Ureter (tissue), 1 donor: ENCODE data around the gene SIDT2. TPM values are rescaled to one million over a fixed set of nuclear protein-coding genes. Genes with fewer than 3 reads are reported as not detected.

Source experiments
- DNase-seq: peaks from one replicate; pipeline ENCODE4 v3.0.0-alpha.2; 2020; ENCODE audit warnings: low spot score
- total RNA-seq: library from RNA; stranded (reverse); gene quantifications from one replicate; pipeline ENCODE4 v1.2.4, GENCODE V29; 2023
- donor health status: DM: yes; HTN: yes; CAD: no.

The SIDT2 gene
- total RNA-seq, 1 donor from 2014 or later, result 36.5 TPM

DNA sequence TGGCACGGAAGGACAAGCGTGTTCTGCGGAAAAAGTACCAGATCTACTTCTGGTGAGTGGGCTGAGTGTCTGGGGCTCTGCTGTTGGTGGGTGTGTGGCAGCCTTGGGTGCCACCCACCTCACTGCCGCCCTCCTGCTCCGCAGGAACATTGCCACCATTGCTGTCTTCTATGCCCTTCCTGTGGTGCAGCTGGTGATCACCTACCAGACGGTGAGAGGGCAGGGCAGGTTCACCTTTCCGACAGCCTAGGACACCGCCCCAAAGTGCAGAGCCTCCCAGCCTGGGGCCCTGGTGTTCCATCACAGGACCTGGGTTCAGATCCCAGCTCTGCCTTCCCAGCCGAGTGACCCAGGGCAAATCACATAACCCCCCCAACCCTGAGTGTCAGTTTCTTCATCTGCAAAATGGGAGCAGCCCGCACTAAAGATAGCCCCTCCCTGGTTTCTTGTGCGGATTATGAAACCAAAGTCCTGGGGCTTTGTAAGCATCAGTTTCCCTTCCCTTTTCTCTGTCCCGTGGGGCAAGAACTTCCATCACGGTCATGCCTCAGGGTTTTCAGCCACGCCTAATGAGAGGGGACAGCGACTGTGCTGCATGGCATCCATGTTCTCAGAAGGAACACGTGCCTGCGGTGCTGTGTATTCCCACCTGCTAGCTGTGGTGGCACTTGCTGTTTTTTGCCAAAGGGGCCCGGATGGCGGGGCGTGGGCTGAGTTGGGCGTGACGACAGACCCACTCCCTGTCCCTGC is 10.8 kb downstream of the SIDT2 start:
- DNase-seq, result peak; percentile 42

DNA sequence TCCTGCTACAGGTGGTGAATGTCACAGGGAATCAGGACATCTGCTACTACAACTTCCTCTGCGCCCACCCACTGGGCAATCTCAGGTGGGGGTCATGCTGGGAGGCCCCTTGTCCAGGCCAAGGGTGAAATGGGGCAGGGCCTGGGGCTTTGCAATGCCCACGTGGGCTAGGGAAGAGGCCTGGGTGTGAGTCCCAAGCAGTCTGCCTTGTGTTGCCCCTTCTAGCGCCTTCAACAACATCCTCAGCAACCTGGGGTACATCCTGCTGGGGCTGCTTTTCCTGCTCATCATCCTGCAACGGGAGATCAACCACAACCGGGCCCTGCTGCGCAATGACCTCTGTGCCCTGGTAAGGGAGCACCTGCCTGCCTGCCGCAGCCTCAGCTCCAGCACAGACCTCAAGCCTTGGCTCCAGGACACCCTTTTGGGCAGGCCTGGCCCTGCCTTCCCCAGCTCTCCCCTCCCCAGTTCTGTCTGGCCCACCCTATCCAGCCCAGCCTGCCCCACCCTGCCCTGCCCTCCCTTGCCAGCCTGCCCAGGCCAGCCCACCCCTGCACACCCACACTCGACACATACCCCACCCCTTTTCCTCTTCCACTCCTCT is 11.5 kb downstream of the SIDT2 start:
- peak; percentile 41 for DNase-seq

DNA sequence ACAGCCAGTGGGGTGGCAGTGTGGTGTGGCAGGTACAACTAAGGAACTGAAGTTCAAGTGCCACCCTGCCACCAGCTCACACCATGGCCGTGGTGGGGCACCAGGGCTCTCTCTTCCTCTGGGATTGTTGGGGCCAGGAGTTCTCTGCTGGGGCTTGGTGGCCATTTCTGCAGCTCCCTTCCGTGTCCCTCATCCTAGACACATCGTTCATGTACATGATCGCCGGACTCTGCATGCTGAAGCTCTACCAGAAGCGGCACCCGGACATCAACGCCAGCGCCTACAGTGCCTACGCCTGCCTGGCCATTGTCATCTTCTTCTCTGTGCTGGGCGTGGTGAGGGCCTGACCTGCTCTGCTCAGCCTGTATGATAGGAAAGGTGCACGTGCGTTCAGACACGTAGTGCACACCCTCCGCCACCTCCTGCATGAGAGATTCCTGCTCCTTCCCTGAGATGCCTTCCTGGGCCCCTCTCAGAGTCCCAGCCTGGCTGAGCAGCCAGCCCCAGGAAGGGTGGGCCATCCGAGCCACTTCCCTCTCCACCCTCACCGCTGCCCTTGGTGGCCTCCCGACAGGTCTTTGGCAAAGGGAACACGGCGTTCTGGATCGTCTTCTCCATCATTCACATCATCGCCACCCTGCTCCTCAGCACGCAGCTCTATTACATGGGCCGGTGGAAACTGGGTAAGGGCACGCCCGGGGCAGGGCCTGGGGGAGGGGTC is 13.3 kb downstream of the SIDT2 start:
- DNase-seq, result no peak

DNA sequence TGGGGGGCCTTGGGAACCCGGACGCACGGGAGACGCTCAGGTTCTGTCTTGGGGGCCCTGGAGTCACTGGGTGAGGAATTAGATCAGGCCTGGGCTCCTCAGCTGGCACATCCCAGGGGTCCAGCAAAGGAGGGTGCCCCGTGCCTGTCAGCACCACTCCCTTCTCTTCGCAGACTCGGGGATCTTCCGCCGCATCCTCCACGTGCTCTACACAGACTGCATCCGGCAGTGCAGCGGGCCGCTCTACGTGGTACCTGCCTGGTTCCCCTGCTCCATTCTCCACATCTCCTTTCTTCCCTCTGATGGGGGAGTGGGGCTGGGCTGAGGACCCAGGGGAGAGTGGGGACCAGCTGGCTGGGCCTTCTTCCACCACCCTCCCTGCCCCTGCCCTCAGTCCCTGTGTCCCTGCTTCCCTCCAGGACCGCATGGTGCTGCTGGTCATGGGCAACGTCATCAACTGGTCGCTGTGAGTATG is 13.9 kb downstream of the SIDT2 start:
- DNase-seq, result no peak

DNA sequence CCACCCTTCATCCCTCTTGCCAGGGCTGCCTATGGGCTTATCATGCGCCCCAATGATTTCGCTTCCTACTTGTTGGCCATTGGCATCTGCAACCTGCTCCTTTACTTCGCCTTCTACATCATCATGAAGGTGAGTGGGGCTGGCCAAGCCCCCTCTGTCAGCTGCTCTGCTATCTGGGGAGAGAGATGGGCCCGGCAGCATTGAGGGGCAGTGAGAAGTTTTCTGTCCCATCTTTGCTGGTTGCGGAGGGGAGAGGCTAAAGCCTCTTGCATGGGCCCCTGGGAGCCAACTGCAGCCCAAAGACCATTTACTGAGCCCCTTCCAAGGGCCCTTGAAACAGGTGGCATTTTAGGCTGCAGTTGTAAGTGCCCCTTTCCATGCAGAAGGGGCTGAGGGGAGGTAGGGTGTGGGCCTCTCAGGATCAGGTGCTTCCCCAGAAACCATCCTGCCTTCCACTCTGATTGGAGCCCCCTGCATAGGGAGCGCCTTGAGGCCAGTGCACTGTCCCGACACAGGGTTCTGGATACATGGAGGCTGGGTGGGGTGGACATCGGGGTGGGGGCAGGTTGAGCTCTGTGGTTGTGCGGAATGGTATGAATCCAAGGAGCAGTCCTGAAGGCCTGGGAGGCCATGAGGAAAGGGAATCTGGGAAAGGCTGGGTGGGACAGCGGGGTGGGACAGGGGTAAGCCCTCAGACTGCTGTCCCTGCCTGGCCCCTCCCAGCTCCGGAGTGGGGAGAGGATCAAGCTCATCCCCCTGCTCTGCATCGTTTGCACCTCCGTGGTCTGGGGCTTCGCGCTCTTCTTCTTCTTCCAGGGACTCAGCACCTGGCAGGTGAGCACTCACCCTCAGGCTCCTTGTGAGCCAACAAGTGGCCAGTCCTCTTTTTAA is 14.8 kb downstream of the SIDT2 start:
- no peak for DNase-seq

DNA sequence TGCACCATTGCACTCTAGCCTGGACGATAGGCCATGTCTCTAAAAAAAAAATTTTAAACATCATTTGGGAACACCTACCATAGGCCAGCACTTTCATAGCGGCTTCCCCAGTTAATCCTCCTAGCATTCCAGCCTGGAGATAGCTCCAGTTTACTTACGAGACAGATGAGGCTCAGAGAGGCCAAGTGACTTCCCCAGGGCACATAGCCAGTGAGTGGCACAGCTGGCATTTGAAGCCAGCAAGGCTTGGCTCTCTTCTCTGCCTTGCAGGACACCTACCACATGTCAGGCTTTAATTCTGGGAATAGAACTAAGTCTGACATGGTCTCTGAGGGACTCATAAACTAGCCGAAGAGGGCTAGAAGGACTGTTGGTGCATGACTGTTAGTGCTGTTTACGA is 15.7 kb downstream of the SIDT2 start:
- no peak for DNase-seq

DNA sequence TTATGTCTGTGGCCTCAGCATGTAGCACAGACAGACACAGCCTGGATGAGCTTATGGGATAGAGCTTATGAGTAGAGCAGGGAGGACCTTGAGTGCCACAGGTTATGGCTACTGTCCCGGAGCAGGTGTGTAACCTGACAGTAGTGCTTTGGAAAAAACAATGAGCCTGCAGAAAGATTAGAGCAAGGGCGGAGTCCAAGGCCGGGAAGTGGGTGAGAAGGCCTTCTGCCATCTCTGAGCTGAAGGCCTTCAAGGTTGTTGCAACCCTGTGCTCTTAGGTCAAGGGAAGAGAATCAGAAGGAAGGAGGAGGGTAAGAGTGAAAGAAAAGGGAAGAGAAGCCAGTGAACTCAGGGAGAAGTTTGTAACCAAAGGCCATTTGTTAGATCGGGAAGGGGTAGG is 16.7 kb downstream of the SIDT2 start:
- DNase-seq, result no peak

DNA sequence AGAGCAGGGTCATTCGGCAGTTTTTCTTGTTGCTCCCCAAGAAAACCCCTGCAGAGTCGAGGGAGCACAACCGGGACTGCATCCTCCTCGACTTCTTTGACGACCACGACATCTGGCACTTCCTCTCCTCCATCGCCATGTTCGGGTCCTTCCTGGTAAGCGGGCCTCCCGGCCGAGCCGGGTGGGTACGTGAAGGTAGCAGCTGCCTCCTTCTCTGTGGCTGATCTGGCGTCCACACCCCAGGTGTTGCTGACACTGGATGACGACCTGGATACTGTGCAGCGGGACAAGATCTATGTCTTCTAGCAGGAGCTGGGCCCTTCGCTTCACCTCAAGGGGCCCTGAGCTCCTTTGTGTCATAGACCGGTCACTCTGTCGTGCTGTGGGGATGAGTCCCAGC is 17.2 kb downstream of the SIDT2 start:
- no peak for DNase-seq

DNA sequence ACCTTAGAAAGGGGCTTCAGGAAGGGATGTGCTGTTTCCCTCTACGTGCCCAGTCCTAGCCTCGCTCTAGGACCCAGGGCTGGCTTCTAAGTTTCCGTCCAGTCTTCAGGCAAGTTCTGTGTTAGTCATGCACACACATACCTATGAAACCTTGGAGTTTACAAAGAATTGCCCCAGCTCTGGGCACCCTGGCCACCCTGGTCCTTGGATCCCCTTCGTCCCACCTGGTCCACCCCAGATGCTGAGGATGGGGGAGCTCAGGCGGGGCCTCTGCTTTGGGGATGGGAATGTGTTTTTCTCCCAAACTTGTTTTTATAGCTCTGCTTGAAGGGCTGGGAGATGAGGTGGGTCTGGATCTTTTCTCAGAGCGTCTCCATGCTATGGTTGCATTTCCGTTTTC is 18.5 kb downstream of the SIDT2 start:
- DNase-seq, result no peak

DNA sequence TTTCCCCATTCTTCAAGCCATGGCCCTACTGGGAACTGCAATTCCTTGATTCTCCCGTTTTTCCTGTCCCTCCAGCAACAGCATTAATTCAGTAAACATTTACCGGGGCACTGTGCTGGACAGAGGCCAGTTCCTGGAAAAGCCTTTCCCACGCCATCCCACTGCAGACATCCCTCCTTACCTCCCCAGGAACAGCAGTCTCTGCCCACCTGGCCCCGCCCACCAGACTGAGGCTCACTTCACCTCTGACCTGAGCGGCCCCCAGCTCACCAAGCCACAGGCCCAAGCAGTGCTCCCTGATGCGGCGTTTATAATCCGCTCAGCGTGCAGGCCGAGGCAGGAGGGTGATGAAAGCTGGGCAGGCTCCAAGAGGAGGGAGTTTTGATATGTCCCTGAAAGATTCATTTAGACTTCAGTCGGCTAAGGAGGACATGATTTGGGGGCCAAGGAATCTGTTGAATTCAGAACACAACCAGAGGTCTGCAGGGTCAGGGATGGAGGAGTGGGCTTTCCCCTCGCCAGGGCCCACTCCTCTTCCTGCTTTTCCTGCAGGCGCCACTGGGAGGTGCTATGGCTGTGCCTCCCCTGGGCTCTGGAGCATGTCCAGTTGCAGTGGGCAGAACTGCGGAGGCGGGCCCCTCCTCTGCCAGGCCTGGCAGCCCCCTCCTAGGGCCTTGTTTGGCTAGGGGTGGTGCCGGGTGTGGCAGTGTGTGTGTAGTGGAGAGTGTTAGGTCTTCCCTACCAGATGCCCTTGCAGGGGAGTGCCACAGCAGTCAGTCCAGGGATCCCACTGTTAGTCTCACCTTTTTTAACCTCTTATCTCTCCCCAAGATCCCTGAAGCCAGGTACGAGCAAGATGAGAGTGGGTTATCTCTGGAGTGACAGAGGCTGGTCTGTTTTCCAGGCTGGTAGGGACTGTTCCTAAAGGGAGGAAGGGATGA is 19.2 kb downstream of the SIDT2 start:
- peak; percentile 75 for DNase-seq

DNA sequence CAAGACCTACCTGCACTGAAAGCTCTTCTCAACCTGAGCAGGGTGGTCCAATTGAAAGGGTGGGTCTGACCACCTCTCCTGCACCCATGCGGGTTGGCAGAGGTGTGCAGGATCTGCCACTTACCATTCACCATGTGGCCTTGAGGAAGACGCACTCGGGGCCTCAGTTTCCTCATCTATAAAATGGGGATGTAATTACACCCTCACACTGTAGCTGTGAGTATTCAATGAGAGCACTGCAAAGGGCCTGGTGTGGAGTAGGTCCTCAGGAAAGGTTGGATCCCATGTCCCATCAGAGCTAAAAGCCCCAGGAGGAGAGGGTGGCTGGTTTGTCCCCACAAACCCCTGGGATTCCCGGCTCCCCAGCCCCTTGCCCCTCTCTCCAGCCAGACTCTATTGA is 20.1 kb downstream of the SIDT2 start:
- no peak for DNase-seq

DNA sequence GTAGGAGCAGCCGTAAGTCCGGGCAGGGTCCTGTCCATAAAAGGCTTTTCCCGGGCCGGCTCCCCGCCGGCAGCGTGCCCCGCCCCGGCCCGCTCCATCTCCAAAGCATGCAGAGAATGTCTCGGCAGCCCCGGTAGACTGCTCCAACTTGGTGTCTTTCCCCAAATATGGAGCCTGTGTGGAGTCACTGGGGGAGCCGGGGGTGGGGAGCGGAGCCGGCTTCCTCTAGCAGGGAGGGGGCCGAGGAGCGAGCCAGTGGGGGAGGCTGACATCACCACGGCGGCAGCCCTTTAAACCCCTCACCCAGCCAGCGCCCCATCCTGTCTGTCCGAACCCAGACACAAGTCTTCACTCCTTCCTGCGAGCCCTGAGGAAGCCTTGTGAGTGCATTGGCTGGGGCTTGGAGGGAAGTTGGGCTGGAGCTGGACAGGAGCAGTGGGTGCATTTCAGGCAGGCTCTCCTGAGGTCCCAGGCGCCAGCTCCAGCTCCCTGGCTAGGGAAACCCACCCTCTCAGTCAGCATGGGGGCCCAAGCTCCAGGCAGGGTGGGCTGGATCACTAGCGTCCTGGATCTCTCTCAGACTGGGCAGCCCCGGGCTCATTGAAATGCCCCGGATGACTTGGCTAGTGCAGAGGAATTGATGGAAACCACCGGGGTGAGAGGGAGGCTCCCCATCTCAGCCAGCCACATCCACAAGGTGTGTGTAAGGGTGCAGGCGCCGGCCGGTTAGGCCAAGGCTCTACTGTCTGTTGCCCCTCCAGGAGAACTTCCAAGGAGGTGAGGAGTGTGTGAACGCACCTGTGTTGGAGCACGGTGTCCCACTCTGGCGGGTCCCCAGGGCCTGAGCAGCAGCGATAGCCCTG is 20.7 kb downstream of the SIDT2 start, which contains the start of gene TAGLN:
TAGLN (plus strand) TSS at position 318 of the 863 bp plus-strand sequence. CDS start 3,644 bp downstream, outside the sequence.
- peak; percentile 90 for DNase-seq

DNA sequence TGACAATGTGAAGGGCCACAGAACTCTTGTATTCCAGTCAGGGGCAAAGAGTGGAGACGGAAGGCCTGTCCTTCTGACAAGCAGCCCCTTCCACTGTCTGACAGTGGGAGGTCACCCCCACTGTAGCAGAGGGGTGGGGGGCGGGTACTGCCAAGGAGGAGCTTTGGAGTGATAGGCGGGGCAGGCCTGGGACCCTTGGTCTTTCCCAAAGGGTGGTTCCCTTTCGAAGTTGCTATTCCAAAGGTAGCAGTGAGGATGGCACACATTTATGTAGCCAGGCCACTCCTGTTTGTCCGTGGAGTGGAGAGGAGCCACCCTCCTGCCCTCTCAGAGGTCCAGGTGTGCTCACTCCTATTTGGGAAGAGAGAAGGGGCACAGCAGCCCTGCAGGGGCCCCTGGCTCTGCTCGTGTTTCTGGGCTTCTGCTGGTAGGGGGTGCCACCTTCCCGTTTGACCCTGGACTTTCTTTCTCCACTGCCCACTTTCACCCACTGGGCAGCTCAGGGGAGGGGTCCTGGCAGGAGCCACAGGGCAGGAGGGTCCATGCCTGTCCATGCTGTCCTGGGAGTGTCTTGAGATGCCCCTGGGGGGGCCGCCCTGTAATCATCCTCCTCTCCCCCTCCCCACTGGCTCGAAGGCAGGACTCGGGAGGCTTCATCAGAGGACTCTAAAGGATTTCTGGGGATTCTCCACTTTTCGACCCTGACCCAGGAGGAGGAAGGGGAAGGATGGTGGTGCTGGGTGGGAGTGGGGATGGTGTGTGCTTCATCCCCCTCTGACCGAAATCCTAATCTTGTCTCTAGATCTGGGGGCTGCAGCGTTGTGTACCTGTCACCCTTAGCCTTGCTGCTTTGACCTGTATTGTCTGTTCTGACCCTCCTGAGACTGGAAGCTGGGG is 21.6 kb downstream of the SIDT2 start:
- no peak for DNase-seq

DNA sequence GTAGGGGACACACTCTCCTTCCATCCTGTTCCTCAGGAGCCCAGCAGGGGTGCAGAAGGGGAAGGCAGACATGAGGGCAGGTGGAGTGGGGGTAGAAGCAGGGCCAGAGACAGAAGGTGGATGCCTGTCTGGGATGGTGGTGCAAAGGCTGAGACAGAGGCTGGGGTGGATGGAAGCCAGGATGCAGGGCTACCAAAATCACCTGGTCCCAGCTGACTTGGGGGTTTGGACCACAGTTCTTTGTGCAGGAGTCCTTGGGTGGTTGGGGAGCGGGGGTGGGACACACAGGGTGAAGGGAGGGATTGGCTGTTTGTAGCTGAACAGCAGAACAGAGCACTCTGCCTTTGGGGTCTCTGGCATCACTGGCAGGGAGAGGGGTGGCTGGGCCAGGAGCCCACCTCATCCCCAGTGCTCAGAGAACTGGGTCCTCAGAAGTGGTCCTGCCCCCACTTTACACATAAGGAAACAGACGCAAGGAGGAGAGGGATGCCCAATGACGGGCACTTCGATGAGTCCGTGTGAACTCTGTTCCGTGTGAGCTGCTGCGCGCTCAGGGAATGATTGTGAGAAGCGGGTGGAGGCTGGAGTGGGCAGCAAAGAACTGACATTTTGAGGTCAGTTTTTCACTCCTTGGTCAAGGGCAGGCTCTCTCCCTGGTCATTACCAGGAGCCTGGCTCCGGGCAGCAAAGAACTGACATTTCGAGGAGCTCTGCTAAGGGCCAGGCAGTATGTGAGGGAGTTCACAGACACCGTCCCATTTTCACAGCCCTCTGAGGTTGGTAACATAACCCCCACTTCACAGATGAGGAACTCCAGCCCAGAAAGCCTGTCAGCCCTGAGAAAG is 22.5 kb downstream of the SIDT2 start:
- DNase-seq, result no peak

DNA sequence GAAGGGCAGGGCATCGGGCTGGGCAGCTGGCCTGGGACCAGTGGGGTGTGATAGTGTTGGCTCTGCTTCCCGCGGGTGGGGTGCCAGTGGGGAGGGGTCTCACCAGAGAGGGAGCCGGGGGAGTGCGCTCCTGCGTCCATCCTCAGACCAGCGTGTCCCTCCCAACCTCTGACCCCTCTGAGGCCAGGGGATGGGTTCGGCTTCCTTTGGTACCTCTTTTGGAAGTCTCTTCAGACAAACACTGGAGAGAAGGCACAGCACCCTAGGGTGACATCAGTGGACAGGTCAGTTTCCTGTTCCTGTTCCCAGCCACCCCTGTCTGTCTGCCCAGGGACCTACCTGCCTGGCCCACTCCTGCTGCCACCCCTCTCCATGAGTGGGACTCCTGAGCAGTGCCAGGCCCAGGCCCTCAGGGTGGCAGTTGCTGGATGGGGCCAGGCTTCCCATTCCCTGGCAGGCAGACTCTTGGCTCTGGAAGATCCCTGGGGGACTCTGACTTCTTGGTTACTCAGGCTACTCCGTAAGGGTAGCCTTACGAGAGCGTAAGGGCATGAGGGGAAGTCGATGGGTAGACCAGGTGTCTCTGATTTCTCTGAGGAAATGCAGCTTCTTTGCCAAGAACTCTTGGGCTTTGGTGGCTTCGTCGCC is 23.2 kb downstream of the SIDT2 start:
- no peak for DNase-seq

DNA sequence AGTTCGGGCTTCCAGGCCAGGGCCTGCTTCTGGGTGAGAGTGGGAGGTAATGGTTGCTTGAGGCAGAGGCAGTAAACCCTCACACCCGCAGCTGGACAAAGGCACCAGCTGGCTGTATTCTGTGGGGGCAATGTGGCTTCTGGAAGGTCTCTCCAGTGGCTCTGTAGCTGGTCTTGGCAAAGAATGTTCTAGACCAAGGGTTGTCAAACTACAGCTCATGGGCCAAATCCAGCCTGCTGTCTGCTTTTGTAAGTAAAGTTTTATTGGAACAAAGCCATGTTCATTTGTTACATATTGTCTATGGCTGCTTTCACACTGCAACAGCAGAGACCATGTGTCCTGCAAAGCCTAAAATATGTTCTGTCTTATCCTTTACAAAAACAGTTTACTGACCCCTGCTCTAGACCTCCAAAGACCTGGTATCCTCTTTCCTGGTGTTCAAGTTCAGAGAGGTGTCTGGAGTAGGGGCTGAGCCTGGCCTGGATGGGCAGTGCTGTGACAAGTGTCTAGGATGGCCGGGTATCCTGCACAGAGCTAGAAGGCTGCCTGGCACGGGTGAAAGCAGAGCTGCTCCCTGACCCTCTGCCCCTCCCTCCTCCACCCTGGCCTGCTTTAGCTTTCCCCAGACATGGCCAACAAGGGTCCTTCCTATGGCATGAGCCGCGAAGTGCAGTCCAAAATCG is 24.0 kb downstream of the SIDT2 start:
- DNase-seq, result no peak

DNA sequence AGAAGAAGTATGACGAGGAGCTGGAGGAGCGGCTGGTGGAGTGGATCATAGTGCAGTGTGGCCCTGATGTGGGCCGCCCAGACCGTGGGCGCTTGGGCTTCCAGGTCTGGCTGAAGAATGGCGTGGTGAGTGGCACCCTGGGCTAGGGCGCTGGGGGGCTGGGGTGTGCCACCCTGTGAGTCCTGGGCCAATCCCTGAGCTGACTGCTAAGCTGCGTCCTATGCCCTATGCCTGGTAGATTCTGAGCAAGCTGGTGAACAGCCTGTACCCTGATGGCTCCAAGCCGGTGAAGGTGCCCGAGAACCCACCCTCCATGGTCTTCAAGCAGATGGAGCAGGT is 24.5 kb downstream of the SIDT2 start:
- DNase-seq, result no peak
